ENCODE results near the gene VCL. TPM values are rescaled to one million over a fixed set of nuclear protein-coding genes. Genes with fewer than 3 reads are reported as not detected.

The VCL gene
- total RNA-seq, 4 donors from 2014 or later: 54.8 to 92.9 (median 64.7) TPM

DNA sequence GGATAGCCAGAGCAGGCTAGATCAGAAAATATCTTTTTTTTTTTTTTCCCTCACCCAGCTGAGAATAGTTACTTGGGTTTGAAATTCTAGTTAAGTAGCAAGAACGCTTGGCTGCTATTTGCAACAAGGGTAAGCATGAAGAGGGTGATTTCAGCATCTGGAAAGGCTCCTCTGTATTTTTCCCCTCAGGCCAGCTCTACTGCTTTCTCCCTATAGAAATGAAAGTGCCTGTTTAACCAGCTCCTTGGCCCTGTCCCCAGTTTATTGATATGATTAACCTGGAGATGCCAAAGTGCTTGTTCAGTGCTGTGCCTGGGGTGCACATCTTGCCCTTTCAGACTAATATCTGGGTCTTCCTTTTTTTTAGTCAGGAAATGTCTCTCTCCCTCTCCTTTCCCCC is 115.6 kb downstream of the VCL start:
- H3K4me1 ChIP-seq: peaks cover 17% of the 10 kb centered on the region
- no peak for DNase-seq (ENCODE audit: low spot score in 2 of 2)
- H3K36me3 ChIP-seq: peaks cover 83% of the 10 kb centered on the region
- no peak overlapping the region for H3K4me3 ChIP-seq
- TF ChIP-seq POLR2A (IDR thresholded peaks at IDR 0.05) (no peak), CTCF (IDR thresholded peaks at IDR 0.05) (no peak)
- 16% methylated on average over 1 of the region's 1 CpG for WGBS
- H3K27me3 ChIP-seq: no peaks in the 10 kb centered on the region
- H3K27ac ChIP-seq: no peak overlapping the region
- no peaks in the 10 kb centered on the region for H3K9me3 ChIP-seq

GRCh38 chr10:74114041-74114448 is 116.1 kb downstream of the VCL start:
- Histone ChIP-seq H3K36me3 (peaks cover 83% of the 10 kb centered on the region), H3K4me3 (no peak overlapping the region), H3K4me1 (peaks cover 21% of the 10 kb centered on the region), H3K27ac (no peak overlapping the region), H3K27me3 (no peaks in the 10 kb centered on the region), H3K9me3 (no peaks in the 10 kb centered on the region)
- no peak for DNase-seq (ENCODE audit: low spot score in 2 of 2)
- TF ChIP-seq POLR2AphosphoS5 (IDR thresholded peaks at IDR 0.05) (no peak), CTCF (IDR thresholded peaks at IDR 0.05) (no peak), POLR2A (IDR thresholded peaks at IDR 0.05) (no peak), EP300 (IDR thresholded peaks at IDR 0.05) (no peak)
- WGBS: 48% methylated on average over 12 of the region's 12 CpGs

DNA sequence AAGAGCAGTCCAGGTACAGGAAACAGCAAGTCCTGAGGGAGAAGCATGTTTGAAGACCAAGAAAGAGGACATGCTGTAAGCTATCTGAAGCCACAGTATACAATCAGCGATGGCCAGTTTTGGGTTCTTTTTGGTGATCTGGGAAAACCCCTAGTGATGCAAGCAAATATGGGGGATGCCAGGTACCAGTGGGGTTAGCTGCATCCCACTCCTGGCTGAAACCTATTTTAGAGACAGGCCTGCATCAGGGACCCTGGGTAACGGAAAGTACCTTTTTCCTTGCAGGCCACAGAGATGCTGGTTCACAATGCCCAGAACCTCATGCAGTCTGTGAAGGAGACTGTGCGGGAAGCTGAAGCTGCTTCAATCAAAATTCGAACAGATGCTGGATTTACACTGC is 119.8 kb downstream of the VCL start:
- H3K27ac ChIP-seq: no peak overlapping the region
- TF ChIP-seq POLR2AphosphoS5 (IDR thresholded peaks at IDR 0.05) (no peak), POLR2A (IDR thresholded peaks at IDR 0.05) (no peak), EP300 (IDR thresholded peaks at IDR 0.05) (no peak), CTCF (IDR thresholded peaks at IDR 0.05) (no peak)
- H3K4me3 ChIP-seq: no peak overlapping the region
- peaks cover 32% of the 10 kb centered on the region for H3K4me1 ChIP-seq
- peaks cover 74% of the 10 kb centered on the region for H3K36me3 ChIP-seq
- no peaks in the 10 kb centered on the region for H3K27me3 ChIP-seq
- H3K9me3 ChIP-seq: no peaks in the 10 kb centered on the region
- WGBS: 98% methylated on average over 4 of the region's 4 CpGs
- DNase-seq (ENCODE audit: low spot score in 2 of 2): peak in 1 of 2 donors; percentile 40

DNA sequence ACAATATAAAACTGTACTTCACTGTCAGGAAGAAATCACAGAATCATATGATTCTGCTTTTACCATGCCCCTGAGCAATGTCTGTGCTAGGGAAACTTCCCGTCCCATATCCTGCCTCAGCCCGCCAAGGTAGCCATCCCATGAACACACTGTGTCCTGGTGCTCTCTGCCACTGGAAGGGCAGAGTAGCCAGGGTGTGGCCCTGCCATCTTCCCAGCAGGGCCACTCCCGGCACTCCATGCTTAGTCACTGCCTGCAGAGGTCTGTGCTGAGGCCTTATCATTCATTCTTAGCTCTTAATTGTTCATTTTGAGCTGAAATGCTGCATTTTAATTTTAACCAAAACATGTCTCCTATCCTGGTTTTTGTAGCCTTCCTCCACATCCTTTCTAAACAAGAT is 120.9 kb downstream of the VCL start:
- H3K4me3 ChIP-seq: no peak overlapping the region
- TF ChIP-seq POLR2A (IDR thresholded peaks at IDR 0.05) (no peak), CTCF (IDR thresholded peaks at IDR 0.05) (no peak), POLR2AphosphoS5 (IDR thresholded peaks at IDR 0.05) (no peak), EP300 (IDR thresholded peaks at IDR 0.05) (no peak)
- no peaks in the 10 kb centered on the region for H3K9me3 ChIP-seq
- peaks cover 79% of the 10 kb centered on the region for H3K36me3 ChIP-seq
- H3K4me1 ChIP-seq: peaks cover 22% of the 10 kb centered on the region
- DNase-seq (ENCODE audit: low spot score in 2 of 2): peak in 1 of 2 donors; percentile 26
- WGBS: 62% methylated on average over 3 of the region's 3 CpGs
- H3K27me3 ChIP-seq: no peaks in the 10 kb centered on the region
- H3K27ac ChIP-seq: peak overlapping the region; percentile 11

DNA sequence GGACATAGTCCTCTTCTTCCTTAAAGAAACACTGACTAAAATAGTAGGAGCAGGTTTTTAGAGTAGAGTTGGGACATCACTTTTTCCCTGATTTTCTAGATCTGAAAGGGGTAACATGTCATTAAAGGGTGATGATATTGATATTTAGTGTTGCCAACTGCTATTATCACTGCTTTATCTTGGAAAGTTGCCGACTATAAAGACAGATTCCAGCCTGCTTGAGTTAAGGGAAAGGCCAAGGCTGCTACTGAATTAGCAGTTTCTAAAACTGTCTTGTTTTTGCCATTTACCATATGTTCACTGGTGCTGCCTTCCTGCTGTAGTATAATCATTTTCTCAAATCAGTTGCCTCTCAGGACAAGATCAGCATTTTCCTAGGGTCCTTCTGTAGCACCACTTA is 123.0 kb downstream of the VCL start:
- H3K4me1 ChIP-seq: peaks cover 17% of the 10 kb centered on the region
- no peak overlapping the region for H3K27ac ChIP-seq
- no peaks in the 10 kb centered on the region for H3K27me3 ChIP-seq
- no peaks in the 10 kb centered on the region for H3K9me3 ChIP-seq
- WGBS: 37% methylated on average over 1 of the region's 1 CpG
- TF ChIP-seq POLR2A (IDR thresholded peaks at IDR 0.05): no peak
- no peak for TF ChIP-seq POLR2AphosphoS5 (IDR thresholded peaks at IDR 0.05)
- no peak for TF ChIP-seq EP300 (IDR thresholded peaks at IDR 0.05)
- no peak for TF ChIP-seq CTCF (IDR thresholded peaks at IDR 0.05)
- no peak for DNase-seq (ENCODE audit: low spot score in 2 of 2)
- H3K36me3 ChIP-seq: peaks cover 87% of the 10 kb centered on the region
- no peak overlapping the region for H3K4me3 ChIP-seq

All from suprapubic skin (tissue), 4 donors.